ENCODE measurements around the gene LTO1.
A peak's percentile ranks its signal among the peaks of the same experiment; 100 is the strongest.

LTO1 gene

GRCh38 chr11:69705351-69705811 lies 30.2 kb upstream of the LTO1 start:
- H3K27me3 ChIP-seq (ENCODE audit: insufficient read depth, insufficient read length) = peaks cover 26% of the 10 kb centered on the region
- no peak for TF ChIP-seq YY1 (IDR thresholded peaks at IDR 0.05; ENCODE audit: insufficient read depth, insufficient read length)
- TF ChIP-seq SUZ12 (IDR thresholded peaks at IDR 0.05; ENCODE audit: extremely low read depth, insufficient read depth, insufficient read length) = no peak
- no peak for TF ChIP-seq ZNF274 (IDR thresholded peaks at IDR 0.05; ENCODE audit: low read depth, low read length)
- H3K4me3 ChIP-seq (ENCODE audit: insufficient read length, low read depth) = no peak overlapping the region
- H3K9me3 ChIP-seq (ENCODE audit: insufficient read depth, low read length) = no peaks in the 10 kb centered on the region
- DNase-seq (ENCODE audit: low read depth, low spot score) = no peak
- H3K4me1 ChIP-seq (ENCODE audit: insufficient read depth, insufficient read length) = peaks cover 8% of the 10 kb centered on the region
- H3K9ac ChIP-seq (ENCODE audit: insufficient read length, low read depth) = no peak overlapping the region
- no peaks in the 10 kb centered on the region for H3K36me3 ChIP-seq (ENCODE audit: insufficient read depth, insufficient read length, low read length)

- H3K9ac ChIP-seq (ENCODE audit: insufficient read length, low read depth) = peak overlapping the region; percentile 64
- no peaks in the 10 kb centered on the region for H3K36me3 ChIP-seq (ENCODE audit: insufficient read depth, insufficient read length, low read length)
- no peak for TF ChIP-seq ZNF274 (IDR thresholded peaks at IDR 0.05; ENCODE audit: low read depth, low read length)
- TF ChIP-seq YY1 (IDR thresholded peaks at IDR 0.05; ENCODE audit: insufficient read depth, insufficient read length) = no peak
- no peak for TF ChIP-seq SUZ12 (IDR thresholded peaks at IDR 0.05; ENCODE audit: extremely low read depth, insufficient read depth, insufficient read length)
- peaks cover 26% of the 10 kb centered on the region for H3K27me3 ChIP-seq (ENCODE audit: insufficient read depth, insufficient read length)
- no peaks in the 10 kb centered on the region for H3K9me3 ChIP-seq (ENCODE audit: insufficient read depth, low read length)
- H3K4me3 ChIP-seq (ENCODE audit: insufficient read length, low read depth) = peak overlapping the region; percentile 39
- peak; percentile 89 for DNase-seq (ENCODE audit: low read depth, low spot score)
- H3K4me1 ChIP-seq (ENCODE audit: insufficient read depth, insufficient read length) = peaks cover 10% of the 10 kb centered on the region
Observed at GRCh38 chr11:69704508-69705253, 29.5 kb upstream of the LTO1 start.

GRCh38 chr11:69703768-69704507 lies 28.8 kb upstream of the LTO1 start, which contains the start of gene FGF19:
TSS of gene FGF19 (minus strand) at chr11:69704022. CDS start at chr11:69703876, 146 bp downstream.
- Histone ChIP-seq H3K9me3 (ENCODE audit: insufficient read depth, low read length) (no peaks in the 10 kb centered on the region), H3K9ac (ENCODE audit: insufficient read length, low read depth) (peak within 1 kb of the TSS; percentile 64), H3K4me3 (ENCODE audit: insufficient read length, low read depth) (peak within 1 kb of the TSS; percentile 39), H3K36me3 (ENCODE audit: insufficient read depth, insufficient read length, low read length) (peaks cover 6% of the 10 kb centered on the region), H3K27me3 (ENCODE audit: insufficient read depth, insufficient read length) (peaks cover 26% of the 10 kb centered on the region), H3K4me1 (ENCODE audit: insufficient read depth, insufficient read length) (peaks cover 13% of the 10 kb centered on the region)
- TF ChIP-seq YY1 (IDR thresholded peaks at IDR 0.05; ENCODE audit: insufficient read depth, insufficient read length) (no peak), ZNF274 (IDR thresholded peaks at IDR 0.05; ENCODE audit: low read depth, low read length) (no peak), SUZ12 (IDR thresholded peaks at IDR 0.05; ENCODE audit: extremely low read depth, insufficient read depth, insufficient read length) (no peak)
- peak; percentile 52 for DNase-seq (ENCODE audit: low read depth, low spot score)

GRCh38 chr11:69703453-69703767 lies 28.3 kb upstream of the LTO1 start:
- H3K9ac ChIP-seq (ENCODE audit: insufficient read length, low read depth) = peak overlapping the region; percentile 64
- no peaks in the 10 kb centered on the region for H3K9me3 ChIP-seq (ENCODE audit: insufficient read depth, low read length)
- DNase-seq (ENCODE audit: low read depth, low spot score) = no peak
- TF ChIP-seq SUZ12 (IDR thresholded peaks at IDR 0.05; ENCODE audit: extremely low read depth, insufficient read depth, insufficient read length) (no peak), YY1 (IDR thresholded peaks at IDR 0.05; ENCODE audit: insufficient read depth, insufficient read length) (no peak), ZNF274 (IDR thresholded peaks at IDR 0.05; ENCODE audit: low read depth, low read length) (no peak)
- peaks cover 10% of the 10 kb centered on the region for H3K4me1 ChIP-seq (ENCODE audit: insufficient read depth, insufficient read length)
- H3K4me3 ChIP-seq (ENCODE audit: insufficient read length, low read depth) = peak overlapping the region; percentile 39
- peaks cover 26% of the 10 kb centered on the region for H3K27me3 ChIP-seq (ENCODE audit: insufficient read depth, insufficient read length)
- peaks cover 7% of the 10 kb centered on the region for H3K36me3 ChIP-seq (ENCODE audit: insufficient read depth, insufficient read length, low read length)

GRCh38 chr11:69702769-69703452 lies 27.8 kb upstream of the LTO1 start:
- no peak for DNase-seq (ENCODE audit: low read depth, low spot score)
- Histone ChIP-seq H3K36me3 (ENCODE audit: insufficient read depth, insufficient read length, low read length) (peaks cover 7% of the 10 kb centered on the region), H3K27me3 (ENCODE audit: insufficient read depth, insufficient read length) (peaks cover 26% of the 10 kb centered on the region), H3K4me3 (ENCODE audit: insufficient read length, low read depth) (peak overlapping the region; percentile 39), H3K9ac (ENCODE audit: insufficient read length, low read depth) (peak overlapping the region; percentile 64), H3K4me1 (ENCODE audit: insufficient read depth, insufficient read length) (peaks cover 10% of the 10 kb centered on the region), H3K9me3 (ENCODE audit: insufficient read depth, low read length) (no peaks in the 10 kb centered on the region)
- TF ChIP-seq SUZ12 (IDR thresholded peaks at IDR 0.05; ENCODE audit: extremely low read depth, insufficient read depth, insufficient read length) = no peak
- TF ChIP-seq YY1 (IDR thresholded peaks at IDR 0.05; ENCODE audit: insufficient read depth, insufficient read length) = no peak
- no peak for TF ChIP-seq ZNF274 (IDR thresholded peaks at IDR 0.05; ENCODE audit: low read depth, low read length)

GRCh38 chr11:69702239-69702691 lies 27.1 kb upstream of the LTO1 start:
- peaks cover 26% of the 10 kb centered on the region for H3K27me3 ChIP-seq (ENCODE audit: insufficient read depth, insufficient read length)

More at GRCh38 chr11:69702239-69702691, 27.1 kb upstream of the LTO1 start:
- peaks cover 14% of the 10 kb centered on the region for H3K4me1 ChIP-seq (ENCODE audit: insufficient read depth, insufficient read length)
- H3K36me3 ChIP-seq (ENCODE audit: insufficient read depth, insufficient read length, low read length) = peaks cover 7% of the 10 kb centered on the region
- H3K9me3 ChIP-seq (ENCODE audit: insufficient read depth, low read length) = no peaks in the 10 kb centered on the region
- H3K4me3 ChIP-seq (ENCODE audit: insufficient read length, low read depth) = peak overlapping the region; percentile 26
- DNase-seq (ENCODE audit: low read depth, low spot score) = no peak
- no peak overlapping the region for H3K9ac ChIP-seq (ENCODE audit: insufficient read length, low read depth)
- no peak for TF ChIP-seq ZNF274 (IDR thresholded peaks at IDR 0.05; ENCODE audit: low read depth, low read length)
- no peak for TF ChIP-seq YY1 (IDR thresholded peaks at IDR 0.05; ENCODE audit: insufficient read depth, insufficient read length)
- no peak for TF ChIP-seq SUZ12 (IDR thresholded peaks at IDR 0.05; ENCODE audit: extremely low read depth, insufficient read depth, insufficient read length)
